ENCODE measurements around the gene NCAN.
"Not testable (repeated sequence)": the region's sequence is repeated elsewhere in the genome, so short reads cannot be mapped to it uniquely, and the experiment has no call there.

NCAN gene

DNA sequence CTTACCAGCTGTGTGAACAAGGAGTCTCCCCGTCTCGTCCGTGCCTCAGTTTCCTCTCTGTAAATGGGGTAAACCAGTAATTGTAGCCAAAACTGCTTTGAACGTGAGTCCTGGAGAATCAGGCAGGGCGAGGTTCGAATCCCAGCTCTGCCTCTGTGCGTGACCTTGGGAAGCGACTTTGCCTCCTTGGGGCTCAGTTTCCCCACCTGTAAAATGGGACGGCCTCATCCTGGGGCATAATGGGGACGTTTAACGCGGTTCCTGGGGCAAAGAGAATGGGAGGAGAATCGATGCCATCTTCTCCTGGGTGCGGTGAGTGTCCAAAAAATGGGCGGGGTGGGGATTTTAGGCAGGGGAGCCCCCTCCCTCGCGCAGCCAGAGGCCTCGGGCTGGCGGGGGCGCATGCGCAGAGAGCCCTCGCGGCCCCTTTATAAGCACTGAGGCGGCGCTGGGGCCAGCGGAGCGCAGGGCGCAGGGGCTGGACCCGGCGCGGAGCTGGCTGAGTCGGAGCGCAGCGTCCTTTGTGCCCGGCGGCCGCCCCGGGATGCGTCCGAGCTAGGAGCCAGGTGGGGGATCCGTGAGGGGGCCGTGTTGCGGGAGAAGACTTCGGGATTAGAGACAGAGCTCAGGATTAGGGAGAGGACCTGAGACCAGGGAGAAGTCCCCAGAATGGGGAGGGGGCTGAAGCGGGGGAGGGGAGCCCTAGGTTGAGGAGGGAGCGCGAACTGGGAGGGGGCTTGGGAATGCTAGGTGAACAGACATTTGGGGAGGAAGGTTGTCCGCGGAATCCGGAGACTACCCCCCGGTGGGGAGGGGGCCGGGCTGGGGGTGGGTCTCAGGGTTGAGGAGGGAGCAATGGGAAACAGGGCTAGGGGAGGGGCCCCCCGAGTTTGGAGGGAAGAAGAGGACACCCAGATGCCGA lies at the start of gene NCAN:
Gene NCAN (plus strand): TSS at position 460 of the 922 bp plus-strand sequence. CDS start 4,996 bp downstream, outside the sequence.
- no peak for DNase-seq

DNA sequence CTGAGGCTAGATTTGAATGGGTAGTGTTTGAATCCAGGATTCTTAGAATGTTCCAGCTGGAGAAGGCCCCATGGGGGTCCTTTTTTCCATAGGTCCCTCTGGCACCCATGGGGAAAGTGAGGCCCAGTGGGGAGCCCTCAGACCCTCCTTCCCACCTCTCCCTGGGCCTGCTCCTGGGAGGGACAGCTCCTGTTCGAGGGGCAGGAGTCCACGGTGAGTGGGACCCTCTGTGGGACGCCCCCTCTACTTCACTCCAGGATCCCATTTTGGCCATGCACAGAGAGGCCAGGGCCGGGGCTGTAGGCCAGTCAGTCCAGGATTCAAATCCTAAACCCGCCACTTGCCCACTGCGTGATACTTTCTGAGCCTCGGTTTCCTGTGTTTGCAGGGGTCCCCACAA lies 49.3 kb upstream of the NCAN start:
- no peak for DNase-seq

DNA sequence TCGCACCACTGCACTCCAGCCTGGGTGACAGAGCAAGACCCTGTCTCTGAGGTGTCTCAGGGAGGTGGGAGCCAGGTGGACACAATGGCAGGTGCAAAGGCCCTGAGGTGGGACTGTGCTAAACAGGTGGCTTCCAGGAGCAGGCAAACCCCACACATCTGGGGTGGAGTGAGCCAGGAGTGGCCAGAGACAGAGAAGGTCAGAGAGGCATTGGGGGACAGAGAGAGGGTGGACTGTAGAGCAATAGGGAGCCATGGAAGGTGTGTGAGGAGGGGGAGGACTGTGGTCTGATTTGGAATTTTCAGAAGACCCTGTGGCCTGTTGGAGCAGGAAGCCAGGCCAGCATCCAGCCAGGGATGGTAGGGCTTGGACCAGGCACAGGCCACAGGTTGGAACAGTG lies 46.4 kb upstream of the NCAN start:
- DNase-seq, result no peak

DNA sequence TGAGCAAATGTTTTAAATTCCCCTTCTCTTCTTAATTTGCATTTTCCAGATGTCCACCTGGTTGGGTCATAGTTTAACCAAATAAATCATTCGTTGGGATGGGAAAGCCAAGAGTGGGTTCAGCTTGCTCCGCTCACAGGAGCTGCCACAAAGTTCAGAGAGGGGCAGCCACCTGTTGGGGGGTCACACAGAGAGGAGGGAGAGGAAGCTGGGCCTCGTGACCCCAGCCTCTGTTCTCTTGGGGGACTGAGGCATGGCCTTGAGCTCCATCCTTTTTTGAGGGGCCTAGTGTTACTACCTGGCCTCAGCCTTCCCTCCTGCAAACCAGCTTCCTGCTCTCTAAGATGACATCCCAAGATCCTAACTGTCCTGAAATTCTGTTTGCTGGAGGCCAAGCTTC lies 44.1 kb upstream of the NCAN start:
- DNase-seq, result no peak

DNA sequence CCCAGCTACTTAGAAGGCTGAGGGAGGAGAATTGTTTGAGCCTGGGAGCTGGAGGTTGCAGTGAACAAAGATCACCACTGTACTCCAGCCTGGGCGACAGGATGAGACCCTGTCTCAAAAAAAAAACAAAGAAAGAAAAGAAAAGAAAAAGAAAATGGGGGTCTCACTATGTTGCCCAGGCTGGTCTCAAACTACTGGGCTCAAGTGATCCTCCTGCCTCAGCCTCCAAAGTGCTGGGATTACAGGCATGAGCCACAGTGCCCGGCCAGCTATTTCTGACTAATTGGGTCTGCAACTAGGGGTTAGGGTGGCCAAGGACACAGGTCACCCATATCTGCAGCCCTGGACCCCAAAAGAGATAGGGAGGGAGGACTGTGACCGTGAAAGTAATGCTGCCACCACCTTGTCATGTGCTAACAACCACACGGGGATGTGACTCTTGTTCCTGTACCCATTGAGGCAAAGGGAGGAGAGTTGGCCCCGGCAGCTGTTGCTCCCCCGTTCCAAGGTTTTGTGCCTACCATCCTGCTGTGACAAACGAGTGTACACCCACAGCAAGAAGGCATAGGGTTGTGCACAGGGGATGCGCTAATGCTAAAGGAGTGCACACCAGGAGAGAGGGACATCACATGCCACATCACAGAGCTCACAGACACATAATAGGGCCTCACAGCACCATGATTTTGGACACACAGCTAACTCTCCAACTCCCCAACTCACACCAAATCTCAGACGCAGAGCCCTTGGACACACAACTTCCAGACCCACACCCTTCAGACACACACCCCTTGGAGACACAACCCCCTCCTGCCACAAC lies 42.3 kb upstream of the NCAN start:
- no peak for DNase-seq

DNA sequence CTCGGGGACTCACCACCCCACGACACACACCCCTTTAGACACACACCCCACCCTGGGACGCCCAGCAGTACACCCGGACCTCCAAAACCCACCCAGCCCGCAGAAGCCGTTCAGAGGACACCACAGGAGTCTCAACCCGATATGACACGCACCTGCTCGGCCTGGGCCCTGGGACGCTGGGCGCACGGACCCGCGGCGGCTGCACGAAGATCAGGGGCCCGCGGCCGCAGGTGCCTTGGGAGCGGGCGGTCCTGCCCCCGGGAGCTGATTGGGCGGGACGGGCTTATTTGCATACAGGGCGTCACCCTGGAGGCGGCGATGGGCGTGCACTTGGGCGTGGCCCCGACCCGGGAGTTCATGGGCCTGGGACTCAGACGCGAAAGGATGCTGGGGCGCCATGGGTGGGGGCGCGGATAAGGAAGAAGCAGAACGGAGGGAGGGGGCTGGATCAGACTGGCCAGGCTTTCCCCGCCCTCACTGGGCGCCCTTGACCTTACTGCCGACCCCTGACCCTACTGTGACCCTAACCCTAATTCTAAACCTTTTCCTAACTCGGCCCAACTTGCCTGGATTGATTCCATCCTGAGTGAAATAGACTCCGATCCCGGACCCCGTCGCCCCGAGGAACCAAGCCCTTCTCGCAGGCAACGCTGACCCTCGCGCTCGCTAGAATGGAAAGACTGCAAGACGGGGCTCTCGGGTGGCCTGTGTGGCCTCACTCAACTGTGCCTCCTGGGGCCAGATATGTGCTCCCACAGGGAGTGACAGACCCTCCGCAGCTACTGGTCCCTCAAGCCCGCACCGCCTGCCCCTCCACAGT lies 41.5 kb upstream of the NCAN start, which contains the start of gene MEF2B:
Gene MEF2B (minus strand): TSS at position 211 of the 820 bp plus-strand sequence. CDS start 19,528 bp downstream, outside the sequence.
- peak; percentile 67 for DNase-seq

DNA sequence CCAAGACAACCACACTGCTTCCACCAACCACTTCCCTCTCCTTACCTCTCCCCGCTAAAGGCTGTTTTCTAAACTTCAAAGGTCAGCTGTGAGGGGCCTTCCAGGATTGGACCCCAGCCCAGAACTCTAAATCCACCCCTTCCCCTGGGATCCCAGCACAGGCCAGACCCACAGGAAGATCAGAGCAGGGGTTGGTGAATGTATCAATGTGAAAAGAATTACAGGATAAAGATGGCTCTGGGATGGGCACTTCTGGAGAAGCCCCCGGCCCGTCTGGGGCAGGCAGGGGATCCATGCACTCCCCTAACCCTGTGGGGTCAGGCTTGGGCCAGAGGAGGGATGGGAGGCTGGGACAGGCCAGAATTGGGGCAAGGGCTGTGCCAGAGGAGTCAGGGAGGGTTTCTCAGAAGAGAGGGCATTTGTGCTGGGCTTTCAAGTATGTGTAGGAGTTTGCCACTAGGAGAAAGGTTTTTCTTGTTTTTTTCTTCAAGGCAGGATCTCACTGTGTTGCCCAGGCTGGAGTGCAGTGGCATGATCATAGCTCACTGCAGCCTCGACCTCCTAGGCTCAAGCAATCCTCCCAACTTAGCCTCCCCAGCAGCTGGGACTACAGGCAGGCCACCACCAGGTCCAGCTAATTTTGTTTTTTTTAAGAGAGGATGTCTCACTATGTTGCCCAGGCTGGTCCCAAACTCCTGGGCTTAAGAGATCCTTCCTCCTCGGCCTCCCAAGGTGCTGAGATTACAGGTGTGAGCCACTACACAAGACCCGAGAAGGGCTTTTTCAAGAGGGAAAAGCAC lies 40.7 kb upstream of the NCAN start:
- no peak for DNase-seq

DNA sequence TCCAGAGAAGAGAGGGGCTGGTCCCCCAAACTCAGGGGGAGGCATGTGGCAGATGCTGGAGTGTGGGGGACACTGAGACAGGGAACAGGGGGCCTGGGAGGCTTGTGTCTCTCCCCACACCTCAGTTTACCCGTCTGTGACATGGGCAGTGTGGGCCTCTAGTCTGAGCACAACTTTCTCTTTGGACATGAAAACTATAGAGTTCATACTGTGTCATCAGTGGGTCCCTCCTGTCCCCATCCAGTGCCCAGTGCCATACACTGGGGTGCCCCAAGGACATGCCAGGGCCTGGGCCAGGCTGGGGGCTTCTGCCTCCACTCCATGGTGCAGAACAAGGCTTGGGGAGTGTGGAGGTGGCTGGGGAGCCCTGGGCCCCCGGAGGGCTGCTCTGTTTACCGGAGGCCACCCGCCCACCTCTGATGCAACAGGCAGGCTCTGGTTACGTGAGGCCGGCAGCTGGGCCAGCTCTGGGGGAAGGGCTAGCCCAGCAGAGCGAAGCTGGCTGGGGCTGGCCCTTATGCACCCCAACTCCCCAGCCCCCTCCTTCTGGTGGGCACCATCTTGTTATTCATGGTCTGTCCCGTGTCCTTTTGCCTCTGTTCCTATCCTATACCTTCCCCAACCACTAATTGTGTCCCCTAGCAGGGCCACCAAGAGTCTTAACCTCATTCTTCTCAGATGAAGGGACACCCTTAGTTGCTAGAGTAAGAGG lies 39.8 kb upstream of the NCAN start:
- DNase-seq, result no peak

DNA sequence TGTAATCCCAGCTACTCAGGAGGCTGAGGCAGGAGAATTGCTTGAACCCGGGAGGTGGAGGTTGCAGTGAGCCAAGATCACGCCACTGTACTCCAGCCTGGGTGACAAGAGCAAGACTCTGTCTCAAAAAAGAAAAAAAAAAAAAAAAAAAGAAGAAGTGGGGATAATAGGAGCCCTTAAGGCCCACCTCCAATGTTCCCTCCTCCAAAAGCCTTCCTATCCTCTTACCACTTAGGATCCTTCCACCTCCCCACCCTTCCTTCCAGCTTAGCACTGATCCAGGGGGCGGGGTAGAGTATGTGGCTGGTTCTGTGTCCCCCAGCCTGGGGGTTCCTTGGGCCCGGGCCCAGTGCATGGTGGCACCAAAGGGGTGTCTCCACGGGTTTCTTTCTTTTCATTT lies 38.5 kb upstream of the NCAN start:
- not testable (repeated sequence) for DNase-seq

DNA sequence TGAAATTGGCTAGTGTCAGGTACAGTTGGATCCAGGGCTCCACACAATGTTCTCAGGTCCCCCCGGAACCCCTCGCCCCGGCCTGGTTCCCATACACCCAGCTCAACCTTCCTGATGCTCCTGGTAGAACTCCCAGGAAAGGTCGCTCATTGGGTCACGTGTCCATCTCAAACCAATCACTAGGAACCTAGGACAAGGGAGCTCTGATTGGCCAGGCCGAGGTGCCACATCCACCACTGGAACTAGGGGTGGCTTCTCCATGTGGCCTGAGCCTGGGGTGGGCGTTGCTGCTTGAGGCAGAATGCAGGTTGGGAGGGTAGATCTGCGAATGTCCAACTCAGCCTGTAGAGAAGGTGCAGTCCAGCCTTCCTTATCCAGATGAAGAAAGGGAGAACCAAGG lies 34.8 kb upstream of the NCAN start:
- no peak for DNase-seq

DNA sequence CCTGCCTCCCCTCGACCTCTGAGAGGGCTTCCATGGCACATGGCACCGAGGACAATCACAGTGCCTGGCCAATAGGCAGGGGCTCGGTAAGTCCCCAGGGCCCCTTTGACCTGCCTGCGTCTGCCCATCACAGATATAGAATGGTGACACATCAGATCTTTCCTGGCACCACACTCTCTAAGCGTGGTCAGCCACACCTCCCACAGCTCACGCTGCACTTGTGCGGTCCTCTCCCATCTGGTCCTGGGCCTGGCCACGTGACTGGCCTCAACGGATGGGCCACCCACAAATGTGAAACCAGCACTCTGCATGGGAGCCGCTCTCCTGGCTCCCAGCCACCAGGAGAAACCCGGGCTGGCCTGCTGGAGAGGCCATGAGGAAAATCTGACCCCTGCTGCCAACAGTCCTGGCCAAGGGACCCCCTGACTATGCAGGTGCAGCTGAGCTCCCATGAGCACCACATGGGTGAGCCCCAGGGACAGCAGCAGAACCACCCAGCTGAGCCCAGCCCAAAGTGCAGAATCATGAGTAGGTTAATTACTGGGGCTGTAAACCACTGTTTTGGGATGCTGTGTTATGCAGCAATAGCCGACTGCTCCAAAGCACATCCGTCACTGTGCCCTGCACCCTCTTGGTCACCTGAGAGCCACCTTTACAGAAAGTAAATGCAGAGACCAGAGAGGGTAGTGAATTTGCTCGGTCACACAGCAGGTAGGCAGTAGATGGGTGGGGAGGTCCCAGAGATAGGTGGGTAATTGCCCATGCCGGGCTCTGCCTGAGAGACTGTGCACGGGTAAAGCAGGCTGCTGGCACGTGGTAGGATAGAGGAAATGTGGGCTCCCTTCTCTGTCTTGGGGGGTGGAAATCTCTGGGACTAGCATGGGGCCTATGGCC lies 32.0 kb upstream of the NCAN start:
- no peak for DNase-seq

DNA sequence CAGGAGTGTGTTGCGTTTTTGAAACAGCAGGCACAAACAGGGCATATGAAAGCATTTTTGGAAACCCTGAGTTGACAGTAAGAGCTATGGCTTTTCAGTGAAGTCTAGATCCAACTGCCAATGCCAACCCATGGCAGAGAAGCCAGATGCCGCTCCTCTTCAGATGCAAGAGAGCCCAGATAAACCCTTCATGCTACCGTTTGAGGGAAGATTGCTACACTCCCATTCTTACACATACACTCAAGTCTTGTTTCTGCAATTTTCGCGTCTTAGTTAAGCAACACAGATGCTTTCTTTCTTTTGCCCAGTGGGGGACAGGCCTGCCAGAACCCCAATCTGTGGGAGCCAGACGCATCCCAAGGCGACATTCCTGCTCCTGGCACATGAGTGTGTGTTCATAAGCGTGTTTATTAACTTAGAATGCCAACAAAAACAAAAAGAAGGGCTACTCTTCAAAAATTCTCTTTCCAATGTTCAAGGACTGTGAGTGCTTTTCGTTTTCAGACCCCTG lies 30.2 kb upstream of the NCAN start:
- DNase-seq, result no peak

DNA sequence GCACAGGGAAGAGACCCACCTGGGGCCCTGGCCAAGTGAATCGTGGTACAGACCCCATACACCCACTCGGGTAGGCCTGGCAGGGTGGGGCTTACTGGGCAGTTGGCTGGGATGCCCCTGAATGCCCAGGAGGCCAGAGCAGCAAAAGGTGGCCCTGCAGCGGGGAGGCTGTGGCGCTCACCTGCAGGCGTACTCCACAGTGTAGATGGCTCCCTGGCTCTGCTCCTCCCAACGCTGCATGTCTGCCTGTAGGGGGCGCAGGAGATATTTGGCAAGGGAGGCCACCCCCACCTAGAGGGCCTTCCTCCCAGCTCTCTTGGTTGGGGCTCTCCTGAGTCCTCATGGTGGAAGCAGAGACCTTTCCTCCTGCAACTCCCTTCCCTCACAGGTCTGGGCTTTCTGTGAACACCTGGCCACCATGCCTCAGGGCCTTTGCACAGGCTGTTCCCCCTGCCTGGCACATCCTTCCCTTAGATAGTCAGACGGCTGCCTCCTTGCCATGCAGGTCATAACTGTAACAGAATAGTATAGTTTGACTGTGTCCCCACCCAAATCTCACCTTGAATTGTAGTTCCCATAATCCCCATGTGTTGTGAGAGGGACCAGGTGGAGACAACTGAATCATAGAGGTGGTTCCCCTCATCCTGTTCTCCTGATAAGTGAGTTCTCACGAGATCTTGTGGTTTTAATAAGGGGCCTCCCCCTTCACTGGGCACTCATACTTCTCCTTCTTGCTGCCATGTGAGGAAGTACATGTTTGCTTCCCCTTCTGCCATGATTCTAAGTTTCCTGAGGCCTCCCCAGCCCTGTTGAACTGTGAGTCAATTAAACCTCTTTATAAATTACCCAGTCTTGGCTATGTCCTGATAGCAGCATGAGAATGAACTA lies 25.7 kb upstream of the NCAN start:
- no peak for DNase-seq

DNA sequence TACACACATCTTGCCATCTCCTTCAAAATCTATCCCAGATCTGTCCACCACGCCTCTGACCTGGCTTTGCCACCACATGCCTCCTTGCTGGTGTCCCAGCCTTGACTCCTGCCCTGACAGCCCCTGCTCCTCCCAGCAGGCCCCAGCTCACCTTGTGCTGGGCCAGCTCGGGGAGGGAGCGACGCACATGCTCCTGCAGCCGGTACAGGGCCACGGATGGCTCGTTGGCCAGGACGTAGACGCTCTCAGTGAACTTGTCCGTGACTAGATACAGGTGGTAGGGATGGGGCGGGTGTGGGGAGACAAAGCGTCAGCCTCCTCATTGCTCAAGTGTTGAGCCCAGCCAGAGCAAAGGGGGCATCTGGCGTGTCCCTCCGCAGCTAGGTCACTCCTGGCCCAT lies 25.0 kb upstream of the NCAN start:
- DNase-seq, result no peak

DNA sequence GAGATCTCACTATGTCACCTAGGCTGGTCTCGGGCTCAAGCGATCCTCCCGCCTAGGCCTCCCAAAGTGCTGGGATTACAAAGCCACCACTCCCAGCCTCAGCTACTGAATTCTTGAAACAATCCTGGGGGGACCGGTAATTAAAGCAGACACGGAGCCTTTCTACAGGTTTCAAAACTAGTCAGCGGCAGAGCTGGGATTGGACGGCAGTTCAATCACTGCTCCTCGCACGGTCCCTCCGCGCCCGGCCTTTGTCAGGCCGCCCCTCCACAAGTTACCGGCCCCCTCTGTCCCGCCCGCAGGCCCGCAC lies 20.0 kb upstream of the NCAN start:
- DNase-seq, result no peak

DNA sequence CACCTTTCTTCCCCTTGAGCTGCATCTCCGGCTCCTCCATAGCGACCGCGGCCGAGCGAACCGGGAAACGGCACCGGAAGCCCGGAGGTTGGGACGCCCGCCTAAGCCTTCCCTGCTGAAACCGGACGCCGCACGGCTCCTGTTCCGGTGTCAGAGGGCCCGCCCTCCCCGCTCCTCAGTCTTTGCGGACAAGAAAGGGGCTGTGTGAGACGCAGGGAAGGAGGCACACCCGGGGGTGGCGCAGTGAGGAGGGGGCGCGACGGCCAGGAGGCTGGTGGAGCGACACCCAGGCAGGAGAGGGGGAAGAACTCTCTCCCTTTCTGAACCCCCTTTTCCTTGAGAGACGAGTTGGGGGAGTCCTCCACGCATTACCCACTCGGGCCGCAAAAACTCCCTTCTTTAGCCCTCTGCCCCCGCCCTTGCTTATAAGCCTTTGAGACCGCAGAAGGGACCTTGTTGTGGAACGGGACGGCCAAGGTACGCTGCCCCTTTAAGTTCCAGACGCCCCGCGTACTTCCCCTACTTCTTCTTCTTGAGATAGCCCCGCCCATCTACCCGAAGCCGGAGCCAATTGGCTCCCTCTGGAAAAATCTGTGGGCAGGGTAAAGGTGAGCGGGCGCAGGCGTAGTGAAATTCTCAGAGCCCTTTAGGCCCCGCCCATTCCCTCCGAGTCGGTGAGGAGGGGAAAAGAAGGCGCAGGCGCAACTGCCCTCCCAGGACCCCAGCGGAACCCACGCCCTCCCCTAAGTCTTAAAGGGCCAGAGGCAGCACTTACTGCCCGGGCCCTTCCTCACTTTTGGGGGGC lies 19.5 kb upstream of the NCAN start, which contains the start of the genes BORCS8 and RFXANK:
Gene BORCS8 (minus strand): TSS at position 75 of the 805 bp plus-strand sequence. CDS start 35 bp downstream, at position 40.
Gene RFXANK (plus strand): TSS at position 181 of the 805 bp plus-strand sequence. CDS start 1,689 bp downstream, outside the sequence.
- peak; percentile 98 for DNase-seq

DNA sequence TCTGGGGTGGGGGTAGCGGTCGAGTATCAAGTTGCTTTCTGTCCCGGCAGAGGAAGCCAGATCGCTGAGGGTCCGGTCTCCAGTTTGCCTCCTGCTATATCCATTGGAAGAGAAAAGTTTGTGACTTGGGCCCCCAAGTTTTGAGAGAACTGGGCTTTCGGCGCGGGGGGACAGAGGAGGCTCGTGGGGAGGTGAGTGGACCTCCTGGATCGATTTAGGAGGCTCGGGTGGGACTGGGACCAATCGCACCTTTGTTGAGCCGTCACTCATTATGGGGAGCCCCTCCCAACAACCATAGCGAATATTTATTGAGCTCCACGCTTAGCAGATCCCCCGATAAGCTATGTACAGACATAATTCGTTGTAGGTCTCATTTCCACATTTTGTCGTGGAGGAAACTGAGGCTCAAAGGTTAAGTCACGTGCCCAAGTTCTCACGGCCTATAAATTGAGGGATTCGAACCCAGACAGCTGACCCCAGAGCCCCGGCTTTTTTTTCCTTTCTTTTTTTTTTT lies 18.8 kb upstream of the NCAN start:
- DNase-seq, result no peak

DNA sequence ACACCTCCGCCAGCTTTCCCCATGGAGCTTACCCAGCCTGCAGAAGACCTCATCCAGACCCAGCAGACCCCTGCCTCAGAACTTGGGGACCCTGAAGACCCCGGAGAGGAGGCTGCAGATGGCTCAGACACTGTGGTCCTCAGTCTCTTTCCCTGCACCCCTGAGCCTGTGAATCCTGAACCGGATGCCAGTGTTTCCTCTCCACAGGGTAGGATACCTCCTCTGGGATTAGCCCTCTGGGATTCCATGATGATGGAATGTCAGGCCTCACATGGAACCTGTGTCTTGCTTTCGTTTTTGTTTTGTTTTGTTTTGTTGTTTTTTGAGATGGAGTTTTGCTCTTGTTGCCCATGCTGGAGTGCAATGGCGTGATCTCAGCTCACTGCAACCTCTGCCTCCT lies 17.8 kb upstream of the NCAN start:
- no peak for DNase-seq

Measured in NCI-H1048 (cell line).